H1 (cell line): ENCODE data around the gene SAMD9L. TPM values are rescaled to one million over a fixed set of nuclear protein-coding genes. Genes with fewer than 3 reads are reported as not detected.

ENCODE experiments used
- CTCF ChIA-PET: fragments of 300-600 bp; sonication (Branson Sonifier 250); formaldehyde crosslinking; loops from one replicate; lab custom pipeline; 2021; ENCODE audit not compliant: partially characterized antibody; lab: Charles Lee
- POLR2A ChIA-PET: fragments of 300-600 bp; sonication (Branson Sonifier 250); formaldehyde crosslinking; loops from one replicate; lab custom pipeline; 2021; ENCODE audit warnings: inconsistent platforms; ENCODE audit not compliant: partially characterized antibody; lab: Charles Lee
- DNase-seq, 2 experiments: peaks; one replicate each; pipeline versions ENCODE4 v3.0.0 to v3.0.0-alpha.2; 2010 to 2022; ENCODE audit warnings: low spot score in 2 of 2, low read depth in 1 of 2, mixed read lengths in 1 of 2
- FAIRE-seq: peaks from 2 replicates; lab custom pipeline; 2011; peaks lifted over from hg19 to GRCh38; lab: Jason Lieb, UNC
- H2AFZ ChIP-seq: 2 replicates; pipeline ENCODE4 v1.8.1; 2012; ENCODE audit warnings: low read length, inconsistent platforms
- H2AK5ac ChIP-seq: 2 replicates; pipeline ENCODE4 v1.6.1; 2013; ENCODE audit warnings: low read depth, low read length
- H2BK120ac ChIP-seq: replicated peaks from 2 replicates; pipeline ENCODE3; 2013; ENCODE audit warnings: low read depth, low read length, inconsistent platforms
- H2BK12ac ChIP-seq: 2 replicates; pipeline ENCODE4 v1.6.1; 2013; ENCODE audit warnings: low read depth, low read length
- H2BK15ac ChIP-seq: 2 replicates; pipeline ENCODE4 v1.6.1; 2013; ENCODE audit warnings: low read length
- H2BK20ac ChIP-seq: 2 replicates; pipeline ENCODE4 v1.6.1; 2013; ENCODE audit warnings: low read length
- H2BK5ac ChIP-seq: 2 replicates; pipeline ENCODE4 v1.6.1; 2013; ENCODE audit warnings: low read depth, low read length
- H3K14ac ChIP-seq: 2 replicates; pipeline ENCODE4 v1.6.1; 2013; ENCODE audit warnings: inconsistent platforms; ENCODE audit not compliant: insufficient read length
- H3K18ac ChIP-seq: 2 replicates; pipeline ENCODE4 v1.6.1; 2013; ENCODE audit warnings: low read length; ENCODE audit errors: extremely low read depth
- H3K23ac ChIP-seq: 2 replicates; pipeline ENCODE4 v1.6.1; 2013; ENCODE audit warnings: inconsistent platforms; ENCODE audit not compliant: insufficient read length
- H3K23me2 ChIP-seq: 2 replicates; pipeline ENCODE4 v1.6.1; 2013; ENCODE audit warnings: low read depth, low read length
- H3K27ac ChIP-seq: 2 replicates; pipeline ENCODE4 v1.6.1; 2011; ENCODE audit warnings: low read depth, low read length, inconsistent platforms
- H3K27me3 ChIP-seq, 4 experiments: replicated peaks in 1 of 4; 1 replicate in 1 of 4; 2 replicates in 3 of 4; pipeline versions ENCODE4 v1.6.1 to v1.8.1; 2011 to 2013; ENCODE audit warnings: low read length in 3 of 4, mild to moderate bottlenecking in 3 of 4, inconsistent platforms in 2 of 4, mixed read lengths in 2 of 4, moderate library complexity in 1 of 4; ENCODE audit not compliant: control insufficient read depth in 3 of 4, insufficient read depth in 3 of 4; ENCODE audit errors: extremely low read depth in 1 of 4
- H3K36me3 ChIP-seq, 4 experiments: 2 replicates each; pipeline versions ENCODE4 v1.6.1 to v1.8.1; 2011 to 2013; ENCODE audit warnings: mild to moderate bottlenecking in 4 of 4, low read length in 3 of 4, moderate library complexity in 2 of 4, control low read depth in 1 of 4, inconsistent platforms in 1 of 4; ENCODE audit not compliant: insufficient read depth in 4 of 4, control insufficient read depth in 2 of 4
- H3K4ac ChIP-seq: replicated peaks from 2 replicates; pipeline ENCODE3; 2013; ENCODE audit warnings: low read length, low read depth, mixed read lengths, inconsistent platforms; ENCODE audit not compliant: insufficient read length
- H3K4me1 ChIP-seq, 4 experiments: replicated peaks in 1 of 4; 1 replicate in 1 of 4; 2 replicates in 3 of 4; pipeline versions ENCODE4 v1.6.1 to v1.8.1; 2011 to 2013; ENCODE audit warnings: low read length in 3 of 4, inconsistent platforms in 2 of 4, mixed read lengths in 1 of 4; ENCODE audit not compliant: insufficient read depth in 4 of 4, control insufficient read depth in 3 of 4
- H3K4me2 ChIP-seq, 2 experiments: 2 replicates each; pipeline versions ENCODE4 v1.6.1 to v1.8.1; 2011 to 2013; ENCODE audit warnings: low read depth in 2 of 2, low read length in 2 of 2, control low read depth in 1 of 2, inconsistent platforms in 1 of 2, mild to moderate bottlenecking in 1 of 2; ENCODE audit not compliant: insufficient read depth in 1 of 2
- H3K4me3 ChIP-seq, 4 experiments: fragments of 200-600, 300-600 bp in 1 of 4; sonication (generic), shearing (Covaris generic), sonication (Bioruptor Twin) in 1 of 4; 2 replicates each; pipeline versions ENCODE4 v1.5.1 to v1.8.1; 2011 to 2016; ENCODE audit warnings: low read length in 4 of 4, low read depth in 3 of 4, control low read depth in 2 of 4, inconsistent platforms in 2 of 4, mild to moderate bottlenecking in 2 of 4, mixed read lengths in 1 of 4, moderate library complexity in 1 of 4; ENCODE audit not compliant: insufficient read depth in 2 of 4; ENCODE audit errors: extremely low read depth in 1 of 4
- H3K56ac ChIP-seq: replicated peaks from 2 replicates; pipeline ENCODE3; 2013; ENCODE audit warnings: low read depth, mild to moderate bottlenecking, mixed read lengths, low read length, inconsistent platforms; ENCODE audit not compliant: insufficient read length
- H3K79me1 ChIP-seq: 2 replicates; pipeline ENCODE4 v1.6.1; 2013; ENCODE audit warnings: low read depth, low read length, control low read depth
- H3K79me2 ChIP-seq, 2 experiments: 2 replicates each; pipeline versions ENCODE4 v1.6.1 to v1.8.1; 2012 to 2013; ENCODE audit warnings: low read length in 2 of 2, mild to moderate bottlenecking in 2 of 2, inconsistent platforms in 1 of 2; ENCODE audit not compliant: insufficient read depth in 2 of 2, control insufficient read depth in 1 of 2
- H3K9ac ChIP-seq, 4 experiments: replicated peaks in 1 of 4; 1 replicate in 1 of 4; 2 replicates in 3 of 4; pipeline versions ENCODE4 v1.6.1 to v1.8.1; 2011 to 2013; ENCODE audit warnings: low read depth in 3 of 4, low read length in 3 of 4, control low read depth in 2 of 4, mild to moderate bottlenecking in 2 of 4, moderate library complexity in 2 of 4, inconsistent platforms in 1 of 4; ENCODE audit errors: extremely low read depth in 1 of 4
- H3K9me3 ChIP-seq, 2 experiments: 2 replicates each; pipeline versions ENCODE4 v1.6.1 to v1.8.1; 2012 to 2013; ENCODE audit warnings: mild to moderate bottlenecking in 2 of 2, moderate library complexity in 2 of 2, control low read depth in 1 of 2, inconsistent platforms in 1 of 2, low read depth in 1 of 2, low read length in 1 of 2, mixed read lengths in 1 of 2; ENCODE audit not compliant: insufficient read depth in 2 of 2
- H4K20me1 ChIP-seq, 2 experiments: replicated peaks in 1 of 2; 2 replicates each; pipeline versions ENCODE3 to v1.8.1; 2011 to 2013; ENCODE audit warnings: inconsistent platforms in 2 of 2, low read length in 2 of 2, mild to moderate bottlenecking in 1 of 2; ENCODE audit not compliant: insufficient read depth in 2 of 2, control insufficient read depth in 1 of 2
- H4K5ac ChIP-seq: 2 replicates; pipeline ENCODE4 v1.6.1; 2013; ENCODE audit warnings: low read length, low read depth, mixed read lengths, inconsistent platforms; ENCODE audit not compliant: insufficient read length
- H4K8ac ChIP-seq: 2 replicates; pipeline ENCODE4 v1.8.0; 2013; ENCODE audit warnings: mild to moderate bottlenecking, moderate library complexity, low read length, inconsistent platforms; ENCODE audit not compliant: insufficient read depth; ENCODE audit errors: extremely low read depth
- H4K91ac ChIP-seq: replicated peaks from 2 replicates; pipeline ENCODE3; 2013; ENCODE audit warnings: low read length, mixed read lengths, inconsistent platforms; ENCODE audit not compliant: insufficient read length
- ASH2L ChIP-seq: fragments of 200-600, 300-600 bp; sonication (generic); IDR thresholded peaks from one replicate; pipeline ENCODE4 v1.7.1; 2017; ENCODE audit warnings: low read length
- BRCA1 ChIP-seq: IDR thresholded peaks from 2 replicates; pipeline ENCODE4 v1.6.1; 2012; ENCODE audit warnings: low read depth, low read length, improper control_type of control experiment
- CBX8 ChIP-seq: fragments of 300-800, 300-1000 bp; sonication (generic); IDR thresholded peaks from 2 replicates; pipeline ENCODE4 v1.7.1; 2016; ENCODE audit warnings: low read depth, low read length, borderline replicate concordance
- CHD1 ChIP-seq: IDR thresholded peaks from 2 replicates; pipeline ENCODE4 v1.6.1; 2012; ENCODE audit warnings: low read depth, low read length, improper control_type of control experiment
- CREB1 ChIP-seq: IDR thresholded peaks from 2 replicates; pipeline ENCODE4 v1.6.1; 2012; ENCODE audit warnings: inconsistent platforms
- GABPA ChIP-seq: IDR thresholded peaks from 2 replicates; pipeline ENCODE4 v1.6.1; 2011; ENCODE audit warnings: mild to moderate bottlenecking, low read length, moderate library complexity, borderline replicate concordance; ENCODE audit not compliant: insufficient read depth
- HDAC6 ChIP-seq: IDR thresholded peaks from one replicate; pipeline ENCODE4 v1.7.1; 2012; ENCODE audit warnings: low read depth, mild to moderate bottlenecking, inconsistent platforms, low read length, moderate library complexity
- MAFK ChIP-seq: IDR thresholded peaks from 2 replicates; pipeline ENCODE4 v1.6.1; 2012; ENCODE audit warnings: low read depth, mild to moderate bottlenecking, improper control_type of control experiment, low read length
- MAX ChIP-seq: IDR thresholded peaks from 2 replicates; pipeline ENCODE4 v1.6.1; 2012; ENCODE audit warnings: inconsistent platforms
- POLR2A ChIP-seq, 2 experiments: IDR thresholded peaks; 1 replicate in 1 of 2; 2 replicates in 1 of 2; pipeline ENCODE4 v1.6.1; 2011; ENCODE audit warnings: low read depth in 2 of 2, low read length in 2 of 2, mild to moderate bottlenecking in 2 of 2; ENCODE audit errors: control extremely low read depth in 1 of 2
- RBBP5 ChIP-seq: IDR thresholded peaks from 2 replicates; pipeline ENCODE4 v1.7.1; 2012; ENCODE audit warnings: low read depth, mild to moderate bottlenecking, inconsistent platforms, low read length, moderate library complexity, borderline replicate concordance
- SIN3A ChIP-seq, 2 experiments: IDR thresholded peaks in 1 of 2; conservative IDR thresholded peaks in 1 of 2; 2 replicates each; pipeline ENCODE4 v1.6.1; 2011 to 2012; ENCODE audit warnings: low read length in 2 of 2, improper control_type of control experiment in 1 of 2, low read depth in 1 of 2, mild to moderate bottlenecking in 1 of 2
- SP1 ChIP-seq: IDR thresholded peaks from 2 replicates; pipeline ENCODE4 v1.6.1; 2011; ENCODE audit warnings: low read depth, low read length
- SP4 ChIP-seq: IDR thresholded peaks from 2 replicates; pipeline ENCODE4 v1.6.1; 2012; ENCODE audit warnings: low read length, inconsistent platforms
- SUZ12 ChIP-seq: fragments of 200-600 bp; sonication (generic); IDR thresholded peaks from 2 replicates; pipeline ENCODE4 v1.6.1; 2012; ENCODE audit warnings: mild to moderate bottlenecking, inconsistent platforms, low read length, moderate library complexity, mixed read lengths
- TAF1 ChIP-seq: IDR thresholded peaks from 2 replicates; pipeline ENCODE4 v1.6.1; 2011; ENCODE audit warnings: mild to moderate bottlenecking, low read depth, low read length
- WGBS, 2 experiments: shearing (Covaris generic) in 1 of 2; methylation state at CpG; one replicate each; pipeline versions ENCODE4 v1.1.6 to v1.1.7; 2013 to 2015; ENCODE audit warnings: low lambda C conversion rate in 2 of 2, mixed read lengths in 2 of 2, inconsistent platforms in 1 of 2, low coverage in 1 of 2, missing lambda C conversion rate in 1 of 2; ENCODE audit not compliant: insufficient replicate concordance in 2 of 2, insufficient coverage in 1 of 2, insufficient read length in 1 of 2; ENCODE audit errors: extremely low coverage in 1 of 2, missing lambda C conversion rate in 1 of 2; 5-methylcytosine and 5-hydroxymethylcytosine counted together
- polyA plus RNA-seq, 7 experiments: library from polyadenylated mRNA; depleted of rRNA in 3 of 7; stranded (reverse) in 5 of 7; unstranded in 2 of 7; fragments of >200 nt in 5 of 7; fragments of 200-250 nt in 2 of 7; gene quantifications; 1 replicate in 5 of 7; 2 replicates in 1 of 7; 4 replicates in 1 of 7; pipeline versions ENCODE4 v1.2.1 to v1.2.3, GENCODE V29; 2011 to 2013; ENCODE audit warnings: missing spikeins in 2 of 7, mixed read lengths in 2 of 7
- total RNA-seq: library from RNA; stranded (reverse); fragmentation: NEBNext Ultra II Directional; extraction: Animal tissue kit (Norgen Biotek cat#: 25700); gene quantifications from 2 replicates; pipeline ENCODE4 v1.2.1, GENCODE V29; 2021

The SAMD9L gene
- total and polyA plus RNA-seq, 2 of the 8 experiments (the other 6 are each of a cell fraction or from before 2014, with no cell fraction given), result not detected

GRCh38 chr7:93145354-93145753, 2.8 kb downstream of the SAMD9L start:
- CTCF ChIA-PET, result interaction anchor here (0.8 to 0.9 kb wide), 3 partner anchors 26 to 87 kb away, joined by 3 to 4 read pairs (median 3); partner anchors contain the start of gene VPS50
- 93% methylated on average over 3 of the region's 3 CpGs; no CpG with 5 or more reads in 1 of the 2 experiments for WGBS, 2 experiments
- FAIRE-seq, result no peak
- TF ChIP-seq TAF1 (no peak), MAFK (no peak), CHD1 (no peak), SP1 (no peak), GABPA (no peak), RBBP5 (no peak), MAX (no peak), POLR2A (IDR thresholded peaks at IDR 0.05; ENCODE audit: control extremely low read depth in 1 of 2, low read depth in 2 of 2, low read length in 2 of 2) (no peak), CREB1 (no peak), HDAC6 (no peak), SUZ12 (no peak), ASH2L (no peak), SP4 (no peak), BRCA1 (no peak), CBX8 (no peak), SIN3A (conservative IDR thresholded peaks at IDR 0.05 in 1 of 2, IDR thresholded peaks at IDR 0.05 in 1 of 2; ENCODE audit: low read depth in 1 of 2, low read length in 2 of 2) (no peak)

More at GRCh38 chr7:93145354-93145753, 2.8 kb downstream of the SAMD9L start:
- no peak overlapping the region for H3K4me3 ChIP-seq
- H2AK5ac ChIP-seq, result no peak overlapping the region
- H4K5ac ChIP-seq, result no peak overlapping the region
- H3K4ac ChIP-seq, result no peak overlapping the region
- H2BK120ac ChIP-seq, result no peak overlapping the region
- no peak overlapping the region for H3K56ac ChIP-seq
- no peaks in the 10 kb centered on the region for H3K79me2 ChIP-seq
- H3K4me1 ChIP-seq, result 0 out of 7 replicates have a peak, but pooled peaks cover 0 to 2% (median under 1%) of the 10 kb centered on the region in 4 experiments
- H3K79me1 ChIP-seq, result no peaks in the 10 kb centered on the region
- H2BK12ac ChIP-seq, result no peak overlapping the region
- H3K14ac ChIP-seq, result no peak overlapping the region
- no peak overlapping the region for H3K9ac ChIP-seq
- no peak overlapping the region for H4K8ac ChIP-seq
- no peaks in the 10 kb centered on the region for H3K9me3 ChIP-seq
- no peaks in the 10 kb centered on the region for H4K20me1 ChIP-seq
- no peak overlapping the region for H2AFZ ChIP-seq
- no peaks in the 10 kb centered on the region for H3K23me2 ChIP-seq
- H3K27me3 ChIP-seq, result no peaks in the 10 kb centered on the region
- no peak for DNase-seq
- no peaks in the 10 kb centered on the region for H3K36me3 ChIP-seq
- H3K18ac ChIP-seq, result no peak overlapping the region
- POLR2A ChIA-PET, result no interaction called here
- H3K23ac ChIP-seq, result no peak overlapping the region
- no peak overlapping the region for H2BK20ac ChIP-seq
- H4K91ac ChIP-seq, result no peak overlapping the region
- no peak overlapping the region for H3K4me2 ChIP-seq
- no peak overlapping the region for H2BK15ac ChIP-seq
- no peak overlapping the region for H2BK5ac ChIP-seq
- no peak overlapping the region for H3K27ac ChIP-seq
